GM06990 (cell line): ENCODE results near the gene CD48.

ENCODE experiments used
- DNase-seq: peaks from one replicate; pipeline ENCODE4 v3.0.0-alpha.2; 2011; ENCODE audit not compliant: insufficient read length; ENCODE audit errors: extremely low read depth
- H3K27me3 ChIP-seq: replicated peaks from 2 replicates; pipeline ENCODE4 v1.6.0; 2011; ENCODE audit warnings: low read length; ENCODE audit not compliant: control insufficient read depth, insufficient read depth
- H3K36me3 ChIP-seq: 2 replicates; pipeline ENCODE4 v1.5.1; 2011; ENCODE audit warnings: low read length; ENCODE audit not compliant: control insufficient read depth, insufficient read depth
- H3K4me3 ChIP-seq: replicated peaks from 2 replicates; pipeline ENCODE4 v1.5.1; 2011; ENCODE audit warnings: low read depth, mild to moderate bottlenecking, control low read depth, low read length
- CTCF ChIP-seq: IDR thresholded peaks from 2 replicates; pipeline ENCODE4 v1.5.1; 2011; ENCODE audit warnings: low read length, control low read depth, mild to moderate bottlenecking, inconsistent platforms; ENCODE audit not compliant: insufficient read depth, poor library complexity, severe bottlenecking

Gene CD48

GRCh38 chr1:160711602-160712311 is at the start of gene CD48:
CD48 (minus strand) TSS chr1:160711822; CDS start chr1:160711763, 59 bp downstream.
- Histone ChIP-seq H3K4me3 (peak within 1 kb of the TSS; percentile 98), H3K27me3 (no peaks in the 10 kb centered on the region), H3K36me3 (peaks cover 5% of the 10 kb centered on the region)
- TF ChIP-seq CTCF, result no peak
- DNase-seq, result peak; percentile 72

GRCh38 chr1:160761046-160761445 is 49.4 kb upstream of the CD48 start:
- Histone ChIP-seq H3K4me3 (no peak overlapping the region), H3K36me3 (no peaks in the 10 kb centered on the region), H3K27me3 (no peaks in the 10 kb centered on the region)
- TF ChIP-seq CTCF, result no peak
- DNase-seq, result no peak

GRCh38 chr1:160759740-160760139 is 48.1 kb upstream of the CD48 start:
- Histone ChIP-seq H3K36me3 (no peaks in the 10 kb centered on the region), H3K4me3 (no peak overlapping the region), H3K27me3 (no peaks in the 10 kb centered on the region)
- DNase-seq, result no peak
- TF ChIP-seq CTCF, result no peak

- no peaks in the 10 kb centered on the region for H3K27me3 ChIP-seq
- no peak overlapping the region for H3K4me3 ChIP-seq
- peaks cover 4% of the 10 kb centered on the region for H3K36me3 ChIP-seq
- TF ChIP-seq CTCF, result no peak
- no peak for DNase-seq
Observed at GRCh38 chr1:160758521-160758920, 46.9 kb upstream of the CD48 start.

GRCh38 chr1:160756849-160757201 is 45.2 kb upstream of the CD48 start:
- H3K4me3 ChIP-seq, result no peak overlapping the region
- no peaks in the 10 kb centered on the region for H3K27me3 ChIP-seq
- peaks cover 9% of the 10 kb centered on the region for H3K36me3 ChIP-seq
- no peak for DNase-seq
- TF ChIP-seq CTCF, result no peak
